T-helper 2 cell treated with Interferon-gamma antibody and Interleukin-4, amounts not matched to agents 100 ng/mL and 5 ng/mL, for 36 hours (primary cell): Measurements from ENCODE around the gene AKT1S1. TPM values are rescaled to one million over a fixed set of nuclear protein-coding genes. Genes with fewer than 3 reads are reported as not detected.

Experiments used
- intact Hi-C: fragments of 100-400 bp; cut with micrococcal nuclease; formaldehyde crosslinking; loops from one replicate; pipeline ENCODE4 v1.15.1; 2023
- total RNA-seq: library from RNA; stranded (reverse); gene quantifications from 2 replicates; pipeline ENCODE4 v1.2.3, GENCODE V29; 2022

Gene AKT1S1
- total RNA-seq, 1 donor from 2014 or later = 18.4 TPM

DNA sequence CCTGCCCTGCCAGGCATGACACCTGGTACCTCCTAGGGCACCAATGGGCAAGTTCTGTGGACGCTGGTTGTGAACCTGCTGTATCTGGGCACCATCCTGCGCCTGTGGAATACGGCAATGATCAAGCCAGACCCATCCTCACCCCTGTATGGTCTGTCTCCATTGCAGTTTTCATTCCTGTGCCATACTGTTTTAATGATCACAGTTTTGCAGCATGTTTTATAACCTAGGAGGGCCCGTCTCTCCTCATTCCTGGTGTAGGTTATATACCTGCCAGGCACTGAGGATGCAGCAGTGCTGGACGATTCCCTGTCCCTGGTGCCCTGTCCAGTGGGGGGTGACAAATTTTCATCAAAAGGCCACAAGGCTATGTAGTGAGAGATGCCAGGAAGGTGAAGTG lies 5.9 kb upstream of the AKT1S1 start:
- intact Hi-C loops = no loop called here

DNA sequence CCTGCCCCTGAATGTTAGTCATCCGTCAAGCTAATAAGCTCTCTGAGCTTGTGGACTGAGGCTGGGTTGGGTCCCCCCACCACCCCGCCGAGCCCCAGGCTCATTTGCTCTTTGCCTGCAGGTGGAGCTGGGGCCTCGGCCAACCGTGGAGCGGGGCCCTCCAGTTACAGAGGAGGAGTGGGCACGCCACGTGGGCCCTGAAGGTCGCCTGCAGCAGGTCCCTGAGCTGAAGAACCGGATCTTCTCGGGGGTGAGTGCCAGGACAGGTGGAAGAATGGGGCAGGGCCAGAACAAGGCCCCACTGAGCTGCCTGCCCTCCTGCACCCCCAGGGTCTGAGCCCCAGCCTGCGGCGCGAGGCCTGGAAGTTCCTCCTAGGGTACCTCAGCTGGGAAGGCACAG lies 5.5 kb upstream of the AKT1S1 start:
- intact Hi-C loops = no loop called here

DNA sequence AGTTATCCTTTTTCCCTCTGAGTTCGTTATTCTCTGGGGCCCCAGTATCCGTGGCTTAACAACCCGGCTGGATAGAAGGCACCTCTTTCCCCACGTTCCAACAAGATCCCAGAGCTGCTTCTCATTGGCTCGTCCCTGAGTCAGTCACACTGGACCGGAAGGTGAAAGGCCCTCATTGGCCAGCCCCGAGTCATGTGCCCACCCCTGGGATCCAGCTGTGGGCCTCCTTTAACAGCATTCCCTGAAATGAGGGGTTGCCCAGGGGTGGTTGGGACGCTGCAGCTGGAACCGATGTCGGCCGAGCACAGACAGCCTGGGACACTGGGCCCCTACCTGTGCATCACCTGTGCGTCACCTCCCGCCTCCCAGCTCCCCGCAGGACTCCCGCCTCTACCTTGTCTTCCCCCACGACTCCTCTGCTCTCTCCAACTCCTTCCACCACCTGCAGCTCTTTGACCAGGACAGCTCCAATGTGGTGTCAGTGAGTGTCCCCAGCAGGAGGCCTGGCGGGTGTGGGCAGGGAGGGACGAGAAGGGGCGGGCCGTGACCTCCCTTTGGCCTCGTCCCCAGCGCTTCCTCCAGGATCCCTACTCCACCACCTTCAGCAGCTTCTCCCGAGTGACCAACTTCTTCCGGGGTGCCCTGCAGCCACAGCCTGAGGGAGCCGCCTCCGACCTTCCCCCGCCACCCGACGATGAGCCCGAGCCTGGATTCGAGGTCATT lies 4.7 kb upstream of the AKT1S1 start:
- intact Hi-C loops = no loop called here

DNA sequence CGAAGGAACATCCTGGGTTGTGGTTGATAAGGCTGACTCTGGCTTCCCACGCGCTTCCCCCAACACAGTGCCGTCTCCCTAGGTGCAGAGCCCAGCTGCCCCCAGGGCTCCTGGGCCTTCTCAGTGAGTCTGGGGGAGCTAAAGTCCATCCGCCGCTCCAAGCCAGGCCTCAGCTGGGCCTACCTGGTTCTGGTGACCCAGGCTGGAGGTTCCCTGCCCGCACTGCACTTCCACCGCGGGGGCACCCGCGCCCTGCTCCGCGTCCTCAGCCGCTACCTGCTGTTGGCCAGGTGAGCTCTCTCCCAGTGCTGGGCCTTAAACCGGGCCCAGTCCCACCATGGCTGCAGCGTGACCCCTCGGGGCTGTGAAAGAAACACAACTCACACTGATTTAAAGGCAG lies 4.0 kb upstream of the AKT1S1 start:
- intact Hi-C loops = no loop called here

DNA sequence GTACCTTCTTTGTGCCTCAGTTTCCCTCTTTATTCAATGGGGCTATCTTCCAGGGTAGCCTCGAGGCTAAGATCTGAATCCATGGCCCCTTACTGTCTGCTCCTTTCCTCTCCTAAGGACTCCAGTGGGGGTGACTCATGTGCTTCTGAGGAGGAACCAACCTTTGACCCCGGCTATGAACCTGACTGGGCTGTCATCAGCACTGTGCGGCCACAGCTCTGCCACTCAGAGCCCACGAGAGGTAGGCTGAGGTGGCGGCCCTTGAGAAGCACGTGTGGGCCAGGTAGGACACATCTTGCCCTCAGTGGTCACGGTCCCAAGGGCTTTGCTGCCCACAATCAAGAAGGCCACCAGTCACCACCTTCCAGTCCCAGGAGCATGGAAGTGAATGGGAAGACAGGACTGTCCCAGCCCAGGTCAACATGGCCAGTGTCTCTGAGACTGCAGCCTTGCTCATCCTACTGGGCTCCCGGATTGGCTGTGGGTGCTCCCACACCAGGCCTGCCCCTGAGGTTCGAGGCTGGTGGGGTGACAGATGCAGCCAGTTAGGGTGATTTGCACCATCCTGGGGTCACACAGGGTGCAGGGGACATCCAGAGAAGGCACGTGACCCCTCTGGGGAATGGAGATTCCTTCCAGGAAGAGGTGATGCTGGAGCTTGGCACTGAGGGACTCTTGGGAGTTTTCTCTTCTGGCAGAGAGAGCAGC lies 3.2 kb upstream of the AKT1S1 start:
- intact Hi-C loops = no loop called here

DNA sequence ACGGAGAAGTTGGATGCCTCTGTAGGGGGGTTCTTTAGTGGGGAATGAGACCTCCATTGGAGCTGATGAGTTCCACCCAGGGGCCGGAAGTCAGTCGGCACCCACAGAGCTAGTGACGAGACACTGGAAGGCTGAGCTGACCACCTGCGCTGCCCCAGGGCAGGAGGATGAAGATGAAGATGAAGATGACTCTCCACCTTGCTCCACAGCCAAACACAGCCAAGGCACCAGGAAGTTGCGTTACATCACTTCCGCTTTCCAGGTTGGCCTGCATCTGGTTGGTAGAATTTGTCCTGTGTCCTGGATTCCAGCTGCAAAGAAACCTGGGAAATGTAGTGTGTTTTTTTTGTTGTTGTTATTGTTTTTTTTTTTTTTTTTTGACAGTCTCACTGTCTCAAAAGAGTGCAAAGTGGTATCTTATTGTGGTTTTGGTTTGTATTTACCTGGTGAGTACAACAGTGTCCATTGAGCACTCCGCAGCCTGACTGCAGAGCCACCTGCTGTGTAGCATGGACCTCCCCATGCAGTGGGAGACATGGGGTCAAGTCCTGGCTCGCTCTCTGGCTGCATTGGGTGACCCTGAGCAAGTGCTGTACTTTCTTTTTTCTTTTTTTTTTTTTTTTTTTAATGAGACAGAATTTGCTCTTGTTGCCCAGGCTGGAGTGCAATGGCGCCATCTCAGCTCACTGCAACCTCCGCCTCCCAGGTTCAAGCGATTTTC lies 2.2 kb upstream of the AKT1S1 start:
- intact Hi-C loops = loop anchor here (5.0 kb wide), 1 partner anchor 287 kb away; the partner anchor contains the start of gene PRR12

DNA sequence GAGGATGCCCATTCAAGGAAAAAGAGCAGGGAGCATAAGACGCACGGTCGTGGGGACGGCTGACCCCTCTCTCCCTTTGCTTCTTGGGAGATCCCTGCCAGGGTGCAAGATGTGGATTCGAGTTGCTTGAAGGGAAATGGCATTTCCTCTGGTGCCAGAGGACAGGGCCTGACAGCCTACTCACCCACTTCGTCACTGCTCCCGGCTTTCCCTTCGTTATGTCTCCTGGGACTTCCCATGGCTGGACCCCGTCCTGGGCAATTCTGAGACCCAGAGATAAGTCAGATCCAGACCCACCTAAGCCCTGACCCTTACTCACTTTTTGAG lies 1.6 kb upstream of the AKT1S1 start:
- intact Hi-C loops = loop anchor here (5.0 kb wide), 1 partner anchor 286 kb away; the partner anchor contains the start of gene PRR12

DNA sequence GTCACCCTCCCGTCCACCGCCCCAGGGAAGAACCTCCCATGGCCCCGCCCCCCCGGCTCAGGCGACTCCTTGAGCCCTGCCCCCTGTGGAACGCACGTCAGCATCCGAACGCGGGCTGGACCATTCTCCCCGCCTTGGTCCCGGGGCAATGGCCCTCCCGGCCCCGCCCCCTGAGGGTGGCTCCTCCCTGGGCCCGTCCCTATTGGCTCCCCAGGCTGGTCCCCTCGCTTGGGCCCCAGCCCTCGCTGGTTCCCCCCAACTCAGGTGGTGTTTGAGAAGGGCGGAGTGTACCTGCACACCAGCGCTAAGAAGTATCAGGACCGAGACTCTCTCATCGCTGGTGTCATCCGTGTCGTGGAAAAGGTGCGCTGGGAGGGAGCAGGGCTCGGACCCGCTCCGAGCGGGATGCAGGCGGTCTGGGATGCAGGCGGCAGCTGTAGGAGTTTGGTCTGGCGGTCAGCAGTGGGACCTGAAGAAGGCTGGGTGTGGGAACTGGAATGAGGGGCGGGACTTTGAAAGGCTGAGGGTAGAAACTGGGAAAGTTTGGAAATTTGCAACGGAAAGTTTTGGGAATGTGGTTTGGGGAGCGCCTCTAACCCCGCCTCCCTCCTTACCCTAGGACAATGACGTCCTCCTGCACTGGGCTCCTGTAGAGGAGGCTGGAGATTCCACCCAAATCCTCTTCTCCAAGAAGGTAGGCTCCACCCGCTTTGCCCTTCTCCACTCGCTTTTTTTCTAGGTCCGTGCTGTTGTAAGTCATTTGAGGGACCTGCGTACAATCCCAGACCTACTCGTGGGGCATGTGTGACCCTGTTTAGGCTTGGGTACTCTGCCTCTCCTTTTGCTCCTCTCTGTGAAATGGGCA lies 956 bp upstream of the AKT1S1 start:
- intact Hi-C loops = loop anchor here (1.0 to 5.0 kb wide), 9 partner anchors 9 to 381 kb away; partner anchors contain the start of genes ATF5, FUZ, NUP62 and PRR12

DNA sequence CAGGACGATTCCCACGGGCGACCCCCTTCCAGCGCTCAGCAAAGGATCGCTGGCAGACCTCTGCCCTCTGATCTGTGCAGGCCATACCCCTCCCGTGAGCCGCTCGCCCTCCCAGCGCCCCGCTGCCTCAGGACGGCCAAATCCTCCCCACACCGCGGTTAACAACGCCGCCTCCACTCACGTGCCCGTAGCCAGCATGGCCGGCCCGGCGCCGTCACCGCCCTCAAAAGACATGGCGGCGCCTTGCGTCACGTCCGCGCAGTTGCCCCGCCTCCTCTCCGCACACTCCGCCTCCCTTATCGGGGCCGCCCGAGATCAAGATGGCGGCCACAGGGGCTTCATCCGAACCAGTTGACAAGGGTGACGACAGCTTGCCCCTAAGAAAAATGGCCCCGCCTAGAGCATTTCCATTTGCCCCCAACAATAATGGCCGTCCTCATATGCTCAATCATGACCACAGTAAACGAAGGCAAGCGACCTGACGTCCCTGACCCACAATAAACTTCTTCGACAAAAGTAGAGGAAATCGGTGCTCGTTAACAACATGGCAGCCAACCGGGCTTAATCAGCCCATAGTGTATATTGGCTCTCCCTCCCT lies 634 bp downstream of the AKT1S1 start:
- intact Hi-C loops = loop anchor here (1.0 to 5.0 kb wide), 10 partner anchors 7 to 380 kb away; partner anchors contain the start of genes ATF5, FUZ, NUP62 and PRR12

DNA sequence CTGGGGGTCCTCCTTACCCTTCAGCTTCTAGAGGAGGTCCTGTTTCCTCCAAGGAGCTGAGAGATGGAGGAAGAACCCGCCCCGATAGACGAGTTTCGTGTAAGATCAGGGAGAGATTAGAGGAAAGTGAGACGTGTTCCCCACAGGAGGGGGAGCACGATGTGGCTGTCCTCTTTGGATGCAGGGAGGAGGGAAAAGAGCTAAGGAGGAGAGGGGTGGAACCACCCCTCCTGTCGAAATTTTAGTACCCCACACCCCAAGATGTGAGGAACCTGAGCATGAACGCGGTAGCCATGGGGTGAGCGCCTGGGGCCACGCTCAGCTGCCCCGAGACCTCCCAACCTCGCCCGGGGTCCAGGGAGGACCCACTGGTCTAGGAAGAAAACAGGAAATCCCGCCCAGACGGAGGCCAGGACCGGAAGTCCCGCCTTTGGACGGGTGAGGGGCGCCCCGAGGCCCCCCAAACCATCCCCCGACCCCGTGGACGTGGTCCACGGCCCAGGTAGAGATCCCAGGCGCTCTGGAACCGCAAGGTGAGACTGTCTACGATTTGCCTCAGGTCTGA lies 1.2 kb downstream of the AKT1S1 start:
- intact Hi-C loops = loop anchor here (1.0 to 5.0 kb wide), 4 partner anchors 26 to 379 kb away; partner anchors contain the start of genes PRR12, RPS11 and SCAF1

DNA sequence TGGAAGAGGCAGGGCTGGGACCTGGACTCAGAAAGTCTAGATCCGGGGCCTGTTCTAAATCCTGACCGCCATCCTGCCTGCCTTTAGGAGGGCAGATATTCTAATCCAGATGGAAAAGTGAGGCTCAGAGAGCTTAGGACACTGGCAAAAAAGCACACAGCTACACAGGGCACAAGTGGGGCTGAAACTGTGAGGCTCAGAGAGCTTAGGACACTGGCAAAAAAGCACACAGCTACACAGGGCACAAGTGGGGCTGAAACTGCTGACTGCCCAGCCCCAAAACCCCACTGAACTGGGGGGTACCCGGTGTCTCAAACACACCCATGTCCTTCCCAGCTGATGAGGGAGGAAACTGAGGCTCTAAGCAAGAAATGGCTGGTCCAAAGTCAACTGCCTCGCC lies 2.0 kb downstream of the AKT1S1 start:
- intact Hi-C loops = loop anchor here (5.0 kb wide), 1 partner anchor 283 kb away; the partner anchor contains the start of gene PRR12

DNA sequence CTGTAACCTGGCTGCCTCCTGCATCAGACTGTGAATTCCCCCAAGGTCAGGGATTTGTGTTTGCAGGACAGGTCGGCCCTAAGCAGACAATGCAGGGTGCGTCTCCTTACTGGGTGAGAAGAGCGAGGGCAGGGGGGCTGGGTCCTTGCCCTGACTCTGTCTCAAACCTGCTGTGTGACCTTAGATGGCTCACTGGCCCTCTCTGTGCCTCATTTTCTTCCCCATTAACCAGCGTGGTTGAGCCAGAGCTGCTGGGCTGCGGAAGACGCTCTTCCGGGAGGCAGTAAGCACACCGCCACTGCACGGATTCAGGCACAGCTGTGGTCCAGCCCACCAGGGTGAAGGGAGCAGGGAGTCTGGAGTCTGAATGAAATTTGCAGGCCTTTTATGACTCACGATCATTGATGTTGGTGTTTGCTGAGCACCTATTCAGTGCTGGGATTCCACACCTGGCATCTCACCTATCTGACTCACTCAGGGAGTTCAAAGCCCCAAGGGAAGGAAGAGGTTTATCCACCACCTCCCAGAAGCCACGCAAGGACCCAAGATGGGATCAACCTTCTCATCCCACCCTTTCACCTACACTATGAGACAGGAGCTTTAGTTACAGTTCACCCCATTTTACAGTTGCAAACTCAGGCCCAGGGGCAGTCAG lies 2.5 kb downstream of the AKT1S1 start:
- intact Hi-C loops = loop anchor here (5.0 kb wide), 1 partner anchor 282 kb away; the partner anchor contains the start of gene PRR12

DNA sequence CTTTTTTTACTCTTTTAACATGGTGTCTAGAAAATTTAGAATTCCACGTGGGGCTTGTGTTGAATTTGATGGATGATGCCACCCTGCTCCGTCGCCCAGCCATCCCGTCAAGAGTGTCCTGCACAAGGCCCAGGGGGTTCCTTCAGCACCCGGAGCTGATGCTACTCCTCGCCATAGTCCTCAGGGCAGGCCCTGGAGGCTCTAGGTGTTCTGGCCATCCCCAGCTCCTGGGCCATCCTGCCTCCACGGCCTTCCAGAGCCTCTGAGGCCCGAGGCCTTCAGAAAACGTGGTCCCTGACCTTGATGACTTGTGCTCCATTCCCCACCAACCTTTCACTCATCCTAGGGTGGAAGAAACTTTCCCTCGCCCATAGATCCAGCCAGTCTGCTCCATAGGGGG lies 3.3 kb downstream of the AKT1S1 start:
- intact Hi-C loops = no loop called here

DNA sequence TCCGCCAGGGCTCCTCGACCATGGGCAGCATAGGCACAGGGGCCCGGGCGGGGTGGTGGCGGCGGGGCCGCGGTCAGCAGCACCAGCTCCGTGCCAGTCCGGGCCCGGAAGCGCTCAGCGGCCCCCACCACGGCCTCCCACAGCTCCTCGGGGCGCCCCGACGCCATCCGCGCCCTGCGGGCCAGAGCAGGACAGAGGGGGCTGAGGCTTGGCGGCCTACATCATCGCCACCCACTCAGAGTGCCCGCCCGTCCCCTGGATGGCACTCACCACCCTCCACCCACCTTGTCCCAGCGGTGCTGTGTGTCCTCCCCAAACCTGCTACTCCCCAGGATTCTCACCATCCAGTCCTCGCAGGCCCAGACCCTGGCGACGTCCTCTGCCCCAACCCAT lies 4.0 kb downstream of the AKT1S1 start:
- intact Hi-C loops = no loop called here

DNA sequence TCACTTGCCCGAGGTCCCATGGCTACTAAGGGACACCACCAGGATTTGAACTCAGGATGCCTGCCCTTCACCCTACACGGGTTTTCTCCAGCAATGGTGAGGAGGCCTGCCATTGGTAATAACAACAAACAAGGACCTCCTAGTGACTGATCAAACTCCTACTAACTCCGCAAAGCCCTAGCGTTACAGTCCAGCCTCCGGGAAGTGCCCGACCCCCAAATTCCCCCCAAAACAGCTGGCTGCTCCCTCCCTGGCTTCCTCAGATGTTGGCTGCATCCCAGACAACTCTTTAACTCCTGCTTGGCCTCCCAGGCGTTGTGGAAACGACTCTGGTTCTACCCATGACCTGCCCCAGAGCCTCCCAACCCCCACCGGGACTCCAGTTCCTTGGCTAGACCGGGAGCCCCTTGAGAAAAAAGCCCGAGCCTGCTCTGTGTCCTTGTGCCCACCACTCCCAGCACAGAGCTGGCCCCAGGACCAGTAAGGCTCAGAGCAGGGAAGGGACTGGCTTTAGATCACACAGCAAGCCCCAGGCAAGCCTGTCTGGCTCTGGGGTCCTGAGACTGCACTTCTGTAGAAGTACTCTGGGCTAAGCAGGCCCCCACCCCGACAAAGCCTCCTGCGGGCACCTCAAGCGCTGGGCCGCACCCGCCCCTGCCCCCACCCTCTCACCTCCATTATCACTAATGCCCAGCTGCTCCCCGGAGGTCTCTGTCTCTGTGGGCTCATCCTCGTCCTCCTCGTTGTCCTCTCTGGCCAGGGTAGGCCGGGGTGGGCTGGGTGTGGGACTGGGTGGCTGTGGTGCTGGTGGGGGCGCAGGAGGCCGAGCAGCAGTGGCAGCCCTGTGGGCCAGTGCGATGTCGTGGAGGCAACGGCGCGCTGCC lies 4.7 kb downstream of the AKT1S1 start:
- intact Hi-C loops = no loop called here

DNA sequence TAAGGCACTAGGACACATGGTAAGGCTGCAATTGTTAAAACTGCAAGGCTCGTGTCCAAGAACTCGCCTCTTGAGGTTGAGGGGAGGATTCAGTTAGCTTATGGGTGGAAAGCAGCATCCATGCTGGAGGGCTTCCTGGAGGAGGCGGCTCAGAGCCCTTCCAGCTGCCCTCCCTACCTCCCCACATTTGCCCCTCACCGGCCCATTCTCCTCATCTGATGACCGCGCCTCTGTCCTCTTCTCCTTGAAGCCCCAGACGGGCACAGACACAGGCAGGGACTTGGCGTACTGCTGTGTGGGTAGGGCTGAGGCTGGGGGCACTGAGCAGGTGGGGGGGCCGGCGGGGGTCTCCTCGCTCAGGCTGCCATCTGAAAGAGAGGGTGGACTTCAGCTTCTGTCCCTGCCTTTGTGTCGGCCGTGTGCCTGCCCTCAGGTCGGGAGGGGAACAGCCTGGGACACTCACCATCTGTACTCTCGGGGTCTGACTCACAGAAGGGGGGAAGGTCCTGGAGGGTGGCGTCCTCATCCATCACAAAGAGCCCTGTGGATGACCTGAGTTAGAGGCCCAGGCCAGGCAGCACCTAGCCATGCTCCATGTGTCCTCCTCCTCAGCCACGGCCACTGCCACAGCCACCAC lies 5.7 kb downstream of the AKT1S1 start:
- intact Hi-C loops = no loop called here

DNA sequence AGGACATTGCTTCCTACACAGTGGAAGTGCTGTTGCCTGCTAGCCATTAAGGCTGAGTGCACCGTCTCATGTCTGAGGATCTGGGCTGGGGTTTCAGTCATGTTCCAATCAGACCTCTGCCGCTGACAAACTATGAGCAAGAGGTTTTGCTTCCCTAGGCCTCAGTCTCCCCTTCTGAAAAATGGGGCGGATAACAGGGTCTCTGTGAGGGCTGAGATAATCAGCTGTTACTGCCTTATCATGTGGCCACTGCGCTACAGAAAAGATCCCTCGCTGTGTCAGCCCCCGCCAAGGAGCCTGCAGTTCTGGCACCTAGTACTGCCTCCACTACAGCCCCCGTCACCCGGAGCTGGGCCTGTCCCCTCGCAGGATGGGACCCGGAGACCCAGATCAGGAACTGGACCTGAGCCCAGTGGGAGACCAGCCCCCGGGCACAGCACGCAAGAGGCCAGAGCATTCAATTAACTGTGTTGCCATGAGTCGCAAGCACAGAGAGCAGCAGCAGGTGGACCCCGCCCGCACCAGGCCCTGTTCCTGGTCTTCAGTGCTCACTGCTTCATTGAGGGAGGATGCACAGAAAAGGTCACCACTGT lies 6.8 kb downstream of the AKT1S1 start:
- intact Hi-C loops = no loop called here
